MM.1S (cell line): ENCODE measurements around the gene GNAS-AS1.

Experiments used
- DNase-seq: peaks from one replicate; pipeline ENCODE4 v3.0.0-alpha.2; 2015
- H2AFZ ChIP-seq: fragments of 300-600 bp; sonication (generic); 2 replicates; pipeline ENCODE4 v1.6.0; 2016; ENCODE audit warnings: antibody characterized with exemption, low read length
- H3F3A ChIP-seq: fragments of 300-600 bp; sonication (generic); 2 replicates; pipeline ENCODE4 v1.6.1; 2016; ENCODE audit warnings: mild to moderate bottlenecking, antibody characterized with exemption, low read length, moderate library complexity, mixed read lengths; ENCODE audit not compliant: insufficient read depth
- H3K27ac ChIP-seq: fragments of 300-600 bp; sonication (generic); 2 replicates; pipeline ENCODE4 v1.5.1; 2016; ENCODE audit warnings: mild to moderate bottlenecking, low read length
- H3K27me3 ChIP-seq: fragments of 300-600 bp; sonication (generic); replicated peaks from 2 replicates; pipeline ENCODE4 v1.6.0; 2016; ENCODE audit warnings: low read length; ENCODE audit not compliant: insufficient read depth
- H3K36me3 ChIP-seq: fragments of 300-600 bp; sonication (generic); replicated peaks from 2 replicates; pipeline ENCODE4 v1.6.1; 2016; ENCODE audit warnings: mild to moderate bottlenecking, low read length, mixed read lengths; ENCODE audit not compliant: insufficient read depth
- H3K4me1 ChIP-seq: fragments of 300-600 bp; sonication (generic); 2 replicates; pipeline ENCODE4 v1.6.1; 2016; ENCODE audit warnings: low read length, mixed read lengths
- H3K4me2 ChIP-seq: fragments of 300-600 bp; sonication (generic); 2 replicates; pipeline ENCODE4 v1.6.0; 2016; ENCODE audit warnings: low read depth, low read length
- H3K4me3 ChIP-seq: fragments of 300-600 bp; sonication (generic); 2 replicates; pipeline ENCODE4 v1.5.1; 2016; ENCODE audit warnings: low read length, mixed read lengths
- H3K79me2 ChIP-seq: fragments of 300-600 bp; sonication (generic); 2 replicates; pipeline ENCODE4 v1.6.1; 2016; ENCODE audit warnings: mixed run types, low read length, mixed read lengths
- H3K9ac ChIP-seq: fragments of 300-600 bp; sonication (generic); 2 replicates; pipeline ENCODE4 v1.6.1; 2016; ENCODE audit warnings: low read length, mixed read lengths
- H3K9me2 ChIP-seq: fragments of 300-600 bp; sonication (generic); replicated peaks from 2 replicates; pipeline ENCODE4 v1.6.1; 2016; ENCODE audit warnings: mild to moderate bottlenecking, low read length, mixed read lengths; ENCODE audit not compliant: insufficient read depth
- H3K9me3 ChIP-seq: fragments of 300-600 bp; sonication (generic); replicated peaks from 2 replicates; pipeline ENCODE4 v1.6.1; 2016; ENCODE audit warnings: mild to moderate bottlenecking, low read length, mixed read lengths; ENCODE audit not compliant: insufficient read depth
- H4K20me1 ChIP-seq: fragments of 300-600 bp; sonication (generic); 2 replicates; pipeline ENCODE4 v1.6.1; 2016; ENCODE audit warnings: mild to moderate bottlenecking, low read length, moderate library complexity, mixed read lengths; ENCODE audit not compliant: insufficient read depth
- CTCF ChIP-seq: fragments of 300-600 bp; sonication (generic); IDR thresholded peaks from 2 replicates; pipeline ENCODE4 v1.5.1; 2016; ENCODE audit warnings: antibody characterized with exemption, low read length, mixed read lengths
- EZH2 ChIP-seq: fragments of 300-600 bp; sonication (generic); optimal IDR thresholded peaks from 2 replicates; pipeline ENCODE3; 2017; ENCODE audit warnings: low read depth, mild to moderate bottlenecking, antibody characterized with exemption, low read length, mixed read lengths
- EZH2phosphoT487 ChIP-seq: fragments of 300-600 bp; sonication (generic); IDR thresholded peaks from 2 replicates; pipeline ENCODE4 v1.6.1; 2018; ENCODE audit warnings: antibody characterized with exemption, low read length

Gene GNAS-AS1

GRCh38 chr20:58800134-58800871 lies 50.4 kb downstream of the GNAS-AS1 start:
- Histone ChIP-seq H3K9me2 (no peaks in the 10 kb centered on the region), H3K27ac (no peak overlapping the region), H3K4me1 (no peaks in the 10 kb centered on the region), H2AFZ (no peak overlapping the region), H3K9me3 (no peaks in the 10 kb centered on the region), H3K79me2 (no peaks in the 10 kb centered on the region), H3K4me3 (no peak overlapping the region), H3K9ac (no peak overlapping the region), H3K4me2 (no peak overlapping the region), H3K27me3 (peaks cover 96% of the 10 kb centered on the region), H3K36me3 (no peaks in the 10 kb centered on the region), H3F3A (no peaks in the 10 kb centered on the region), H4K20me1 (no peaks in the 10 kb centered on the region)
- DNase-seq: no peak
- TF ChIP-seq CTCF: no peak
- TF ChIP-seq EZH2: no peak
- no peak for TF ChIP-seq EZH2phosphoT487

DNA sequence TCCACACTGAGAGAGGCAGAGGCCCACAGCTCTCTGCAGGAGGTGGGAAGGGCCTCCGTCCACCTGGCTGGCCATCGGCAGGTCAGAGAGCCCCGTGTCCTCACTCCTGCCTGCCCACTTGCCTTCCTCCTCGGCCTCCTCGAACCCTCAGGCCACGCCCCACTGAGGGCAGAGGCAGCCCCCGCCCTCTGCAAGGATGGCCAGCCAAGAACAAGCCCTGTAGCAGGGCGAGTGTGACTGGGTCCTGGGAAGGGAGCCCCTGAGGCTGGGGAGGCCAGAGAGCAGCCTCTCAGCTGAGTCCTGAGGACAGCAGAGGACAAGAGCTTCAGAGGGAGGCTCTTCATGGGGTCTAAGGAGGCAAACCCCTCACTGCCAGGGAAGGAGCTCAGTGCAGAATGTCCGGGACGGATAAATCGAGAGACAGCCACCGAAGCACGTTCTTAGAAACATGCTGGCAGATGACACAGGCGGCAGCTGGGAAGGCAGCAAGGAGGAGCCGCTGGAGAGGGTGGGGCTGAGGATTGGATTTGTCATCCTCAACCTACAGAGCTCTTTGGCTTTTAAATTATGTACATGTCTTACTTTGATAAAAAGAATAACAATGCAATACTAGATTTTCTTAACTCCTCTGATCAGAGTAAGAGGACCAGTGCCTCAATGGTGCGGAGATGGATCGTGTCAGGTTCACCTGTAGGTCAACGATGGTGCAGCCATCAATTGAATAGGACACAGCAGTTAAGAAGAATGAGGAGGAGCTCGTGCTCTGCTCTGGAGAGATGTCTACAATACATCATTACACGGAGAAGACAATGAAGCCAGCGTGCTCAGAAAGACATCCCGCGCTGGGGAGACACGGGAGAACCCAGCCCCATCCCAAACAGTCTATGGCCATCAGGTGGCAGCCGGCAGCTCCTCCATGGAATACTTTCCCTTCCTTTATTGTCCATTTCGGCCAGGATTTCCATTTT lies 53.0 kb downstream of the GNAS-AS1 start:
- H3K9me2 ChIP-seq: no peaks in the 10 kb centered on the region
- no peaks in the 10 kb centered on the region for H3K79me2 ChIP-seq
- no peak overlapping the region for H3K4me3 ChIP-seq
- H3K4me2 ChIP-seq: no peak overlapping the region
- no peak overlapping the region for H3K9ac ChIP-seq
- H4K20me1 ChIP-seq: no peaks in the 10 kb centered on the region
- no peak overlapping the region for H3K27ac ChIP-seq
- H2AFZ ChIP-seq: no peak overlapping the region
- no peak for TF ChIP-seq CTCF
- no peak for TF ChIP-seq EZH2
- TF ChIP-seq EZH2phosphoT487: no peak
- H3K9me3 ChIP-seq: no peaks in the 10 kb centered on the region
- no peaks in the 10 kb centered on the region for H3K4me1 ChIP-seq
- no peaks in the 10 kb centered on the region for H3F3A ChIP-seq
- peaks cover 94% of the 10 kb centered on the region for H3K27me3 ChIP-seq
- DNase-seq: no peak
- H3K36me3 ChIP-seq: no peaks in the 10 kb centered on the region

- H3K4me1 ChIP-seq: no peaks in the 10 kb centered on the region
- no peaks in the 10 kb centered on the region for H3K36me3 ChIP-seq
- no peak for DNase-seq
- H3K9ac ChIP-seq: no peak overlapping the region
- no peak overlapping the region for H2AFZ ChIP-seq
- no peak overlapping the region for H3K4me3 ChIP-seq
- no peak overlapping the region for H3K4me2 ChIP-seq
- peaks cover 94% of the 10 kb centered on the region for H3K27me3 ChIP-seq
- no peaks in the 10 kb centered on the region for H4K20me1 ChIP-seq
- no peaks in the 10 kb centered on the region for H3K9me3 ChIP-seq
- no peaks in the 10 kb centered on the region for H3F3A ChIP-seq
- TF ChIP-seq EZH2 (no peak), EZH2phosphoT487 (no peak), CTCF (no peak)
- H3K79me2 ChIP-seq: no peaks in the 10 kb centered on the region
- no peak overlapping the region for H3K27ac ChIP-seq
- no peaks in the 10 kb centered on the region for H3K9me2 ChIP-seq
These were observed 54.8 kb downstream of the GNAS-AS1 start for GRCh38 chr20:58795923-58796245.
